Measurements from ENCODE around the gene SNCG.
"Not testable (repeated sequence)": the region's sequence is repeated elsewhere in the genome, so short reads cannot be mapped to it uniquely, and the experiment has no call there.

SNCG gene

DNA sequence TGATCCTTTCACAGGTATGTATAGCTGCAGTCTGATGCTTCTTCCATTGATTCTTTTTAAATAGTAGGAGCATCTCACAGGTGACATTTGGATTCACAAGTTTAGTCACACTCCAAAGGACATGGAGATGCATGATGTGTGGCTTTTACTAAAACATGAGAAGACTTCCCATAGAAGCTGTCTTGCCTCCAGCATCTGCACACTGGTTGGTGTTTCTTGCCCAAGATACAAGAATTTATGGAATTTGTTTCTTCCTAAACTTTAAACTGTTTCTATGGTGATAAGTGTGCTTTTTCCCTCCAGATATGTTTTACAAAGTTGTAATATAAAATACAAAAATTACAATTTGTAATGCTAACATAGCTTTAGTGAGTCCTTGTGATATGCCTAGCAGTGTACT is 34.1 kb downstream of the SNCG start:
- Histone ChIP-seq H3K27ac (ENCODE audit: low read depth, low read length) (no peak overlapping the region), H3K4me3 (ENCODE audit: low read depth in 1 of 2, low read length in 2 of 2) (no peak overlapping the region), H3K36me3 (ENCODE audit: insufficient read depth, low read length) (no peaks in the 10 kb centered on the region), H3K4me1 (ENCODE audit: insufficient read depth, low read length) (no peaks in the 10 kb centered on the region), H3K27me3 (ENCODE audit: control insufficient read depth in 1 of 2, insufficient read depth in 2 of 2, low read length in 2 of 2) (no peaks in the 10 kb centered on the region), H3K9me3 (ENCODE audit: low read length) (no peaks in the 10 kb centered on the region), H3K9ac (ENCODE audit: low read length) (no peak overlapping the region)

DNA sequence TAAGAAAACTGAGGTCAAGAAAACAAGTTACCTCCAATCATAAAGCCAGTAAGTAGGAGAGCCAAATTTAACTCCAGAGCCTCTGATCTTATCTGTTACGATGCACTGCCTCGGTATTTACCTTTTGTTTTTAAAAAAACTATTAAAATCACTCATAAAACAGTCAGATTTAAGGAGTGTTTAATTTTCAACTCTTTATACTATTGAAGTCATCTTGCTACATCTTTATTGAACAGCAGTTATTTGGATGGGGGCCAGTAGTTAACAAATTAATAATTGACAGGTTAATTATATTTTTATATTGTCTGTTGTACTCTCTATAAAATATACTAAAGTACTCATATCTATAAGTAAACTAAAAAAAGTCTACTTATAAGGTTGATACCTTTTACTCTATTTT is 34.5 kb downstream of the SNCG start:
- H3K4me1 ChIP-seq (ENCODE audit: insufficient read depth, low read length) = no peaks in the 10 kb centered on the region
- no peaks in the 10 kb centered on the region for H3K27me3 ChIP-seq (ENCODE audit: control insufficient read depth in 1 of 2, insufficient read depth in 2 of 2, low read length in 2 of 2)
- H3K9me3 ChIP-seq (ENCODE audit: low read length) = no peaks in the 10 kb centered on the region
- no peak overlapping the region for H3K4me3 ChIP-seq (ENCODE audit: low read depth in 1 of 2, low read length in 2 of 2)
- H3K36me3 ChIP-seq (ENCODE audit: insufficient read depth, low read length) = no peaks in the 10 kb centered on the region
- no peak overlapping the region for H3K9ac ChIP-seq (ENCODE audit: low read length)
- H3K27ac ChIP-seq (ENCODE audit: low read depth, low read length) = no peak overlapping the region

DNA sequence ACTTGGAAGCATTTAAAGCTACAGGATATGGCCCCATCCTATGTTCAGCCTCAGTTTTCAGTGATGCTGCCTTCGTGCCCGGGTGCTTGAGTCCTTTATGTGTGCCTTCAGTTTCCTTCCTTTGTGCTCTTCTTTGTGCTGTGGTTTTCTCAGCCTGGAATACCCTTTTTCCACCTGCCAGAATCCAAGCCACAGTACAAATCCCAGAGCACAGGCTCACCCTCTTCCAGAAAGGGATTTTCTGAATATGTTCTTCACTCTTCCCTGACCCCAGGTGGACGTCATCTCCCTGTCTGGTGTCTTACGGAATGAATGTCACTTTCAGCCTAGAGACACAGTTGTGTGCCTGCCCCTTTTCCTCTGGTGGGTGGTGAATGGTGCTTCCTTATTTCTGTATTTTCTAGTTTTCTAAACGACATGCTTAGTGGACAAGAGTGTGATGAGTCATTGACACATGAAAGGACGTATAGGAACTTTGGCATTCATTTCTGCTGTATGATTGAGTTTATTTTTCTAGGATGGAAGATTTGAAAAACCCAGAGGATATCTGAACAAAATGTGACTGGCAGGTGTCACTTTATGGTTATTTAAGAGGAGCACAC is 41.5 kb downstream of the SNCG start:
- H3K4me1 ChIP-seq (ENCODE audit: insufficient read depth, low read length); H3K36me3 ChIP-seq (ENCODE audit: insufficient read depth, low read length); H3K9ac ChIP-seq (ENCODE audit: low read length); H3K27me3 ChIP-seq (ENCODE audit: control insufficient read depth in 1 of 2, insufficient read depth in 2 of 2, low read length in 2 of 2); H3K9me3 ChIP-seq (ENCODE audit: low read length); H3K4me3 ChIP-seq (ENCODE audit: low read depth in 1 of 2, low read length in 2 of 2); H3K27ac ChIP-seq (ENCODE audit: low read depth, low read length): not testable (repeated sequence)

DNA sequence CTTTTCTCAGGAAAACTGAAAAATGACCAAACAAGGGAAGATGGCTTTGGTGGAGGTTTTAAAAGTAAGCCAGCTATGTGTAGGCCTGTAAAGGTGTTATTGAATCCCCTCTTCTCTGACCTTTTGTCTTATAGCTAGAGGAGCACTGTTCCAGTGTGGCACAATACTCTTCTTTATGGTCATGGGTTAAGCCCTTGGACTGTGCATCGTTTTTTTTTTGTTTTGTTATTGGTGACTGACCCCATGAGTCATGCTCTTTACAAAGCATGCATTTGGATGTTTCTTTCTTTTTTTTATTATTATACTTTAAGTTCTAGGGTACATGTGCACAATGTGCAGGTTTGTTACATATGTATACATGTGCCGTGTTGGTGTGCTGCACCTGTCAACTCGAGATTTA is 42.1 kb downstream of the SNCG start:
- Histone ChIP-seq H3K36me3 (ENCODE audit: insufficient read depth, low read length) (no peaks in the 10 kb centered on the region), H3K4me3 (ENCODE audit: low read depth in 1 of 2, low read length in 2 of 2) (no peak overlapping the region), H3K9ac (ENCODE audit: low read length) (no peak overlapping the region), H3K9me3 (ENCODE audit: low read length) (no peaks in the 10 kb centered on the region), H3K4me1 (ENCODE audit: insufficient read depth, low read length) (no peaks in the 10 kb centered on the region), H3K27ac (ENCODE audit: low read depth, low read length) (no peak overlapping the region), H3K27me3 (ENCODE audit: control insufficient read depth in 1 of 2, insufficient read depth in 2 of 2, low read length in 2 of 2) (no peaks in the 10 kb centered on the region)

DNA sequence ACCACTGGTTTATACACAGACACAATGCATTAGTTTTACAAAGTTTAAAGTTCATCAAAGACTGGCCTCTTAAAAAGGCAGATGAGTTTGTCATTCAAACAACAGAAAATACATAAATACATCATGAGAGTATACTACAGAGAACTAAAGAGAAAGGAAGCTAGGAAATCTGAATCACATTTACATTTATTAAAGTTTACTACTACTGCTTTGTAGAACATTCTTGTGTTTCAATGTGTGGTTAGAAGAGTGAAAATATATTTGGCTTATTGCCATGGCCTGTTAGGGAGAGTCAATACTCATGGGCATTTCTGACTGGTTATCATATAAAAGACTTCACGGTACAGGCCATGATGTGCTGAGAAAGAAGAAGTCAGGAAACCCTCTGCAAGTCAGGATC is 48.7 kb downstream of the SNCG start:
- not testable (repeated sequence) for H3K4me3 ChIP-seq (ENCODE audit: low read depth in 1 of 2, low read length in 2 of 2); H3K9me3 ChIP-seq (ENCODE audit: low read length); H3K9ac ChIP-seq (ENCODE audit: low read length); H3K27me3 ChIP-seq (ENCODE audit: control insufficient read depth in 1 of 2, insufficient read depth in 2 of 2, low read length in 2 of 2); H3K36me3 ChIP-seq (ENCODE audit: insufficient read depth, low read length); H3K27ac ChIP-seq (ENCODE audit: low read depth, low read length); H3K4me1 ChIP-seq (ENCODE audit: insufficient read depth, low read length)

DNA sequence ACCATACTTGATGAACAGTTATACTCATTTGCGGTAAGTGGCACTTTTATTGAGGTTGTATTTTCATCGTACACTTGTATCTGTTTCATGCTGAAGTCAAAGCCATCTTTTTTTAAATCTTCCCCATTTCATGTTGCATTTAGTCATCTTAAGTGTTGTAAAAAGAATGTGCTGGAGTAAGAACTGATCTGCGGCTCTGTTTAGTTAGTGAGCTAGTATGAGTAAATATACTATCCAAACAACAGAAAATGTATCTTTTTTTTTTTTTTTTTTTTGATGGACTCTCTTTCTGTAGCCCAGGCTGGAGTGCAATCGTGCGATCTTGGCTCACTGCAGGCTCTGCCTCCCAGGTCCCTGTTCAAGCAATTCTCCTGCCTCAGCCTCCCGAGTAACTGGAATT is 49.3 kb downstream of the SNCG start:
- H3K27ac ChIP-seq (ENCODE audit: low read depth, low read length); H3K27me3 ChIP-seq (ENCODE audit: control insufficient read depth in 1 of 2, insufficient read depth in 2 of 2, low read length in 2 of 2); H3K4me1 ChIP-seq (ENCODE audit: insufficient read depth, low read length); H3K36me3 ChIP-seq (ENCODE audit: insufficient read depth, low read length); H3K9me3 ChIP-seq (ENCODE audit: low read length); H3K4me3 ChIP-seq (ENCODE audit: low read depth in 1 of 2, low read length in 2 of 2); H3K9ac ChIP-seq (ENCODE audit: low read length): not testable (repeated sequence)

DNA sequence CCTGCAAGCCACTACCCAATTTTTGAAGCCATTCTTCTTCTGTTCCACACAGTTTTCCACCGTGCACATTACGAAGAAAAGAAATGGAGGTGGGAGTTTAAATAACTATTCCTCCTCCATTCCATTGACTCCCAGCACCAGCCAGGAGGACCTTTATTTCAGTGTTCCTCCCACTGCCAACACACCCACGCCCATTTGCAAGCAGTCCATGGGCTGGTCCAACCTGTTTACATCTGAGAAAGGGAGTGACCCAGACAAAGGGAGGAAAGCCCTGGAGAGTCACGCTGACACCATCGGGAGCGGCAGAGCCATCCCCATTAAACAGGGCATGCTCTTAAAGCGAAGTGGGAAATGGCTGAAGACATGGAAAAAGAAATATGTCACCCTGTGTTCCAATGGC is 49.9 kb downstream of the SNCG start:
- H3K27me3 ChIP-seq (ENCODE audit: control insufficient read depth in 1 of 2, insufficient read depth in 2 of 2, low read length in 2 of 2); H3K27ac ChIP-seq (ENCODE audit: low read depth, low read length); H3K9me3 ChIP-seq (ENCODE audit: low read length); H3K4me3 ChIP-seq (ENCODE audit: low read depth in 1 of 2, low read length in 2 of 2); H3K9ac ChIP-seq (ENCODE audit: low read length); H3K4me1 ChIP-seq (ENCODE audit: insufficient read depth, low read length); H3K36me3 ChIP-seq (ENCODE audit: insufficient read depth, low read length): not testable (repeated sequence)

DNA sequence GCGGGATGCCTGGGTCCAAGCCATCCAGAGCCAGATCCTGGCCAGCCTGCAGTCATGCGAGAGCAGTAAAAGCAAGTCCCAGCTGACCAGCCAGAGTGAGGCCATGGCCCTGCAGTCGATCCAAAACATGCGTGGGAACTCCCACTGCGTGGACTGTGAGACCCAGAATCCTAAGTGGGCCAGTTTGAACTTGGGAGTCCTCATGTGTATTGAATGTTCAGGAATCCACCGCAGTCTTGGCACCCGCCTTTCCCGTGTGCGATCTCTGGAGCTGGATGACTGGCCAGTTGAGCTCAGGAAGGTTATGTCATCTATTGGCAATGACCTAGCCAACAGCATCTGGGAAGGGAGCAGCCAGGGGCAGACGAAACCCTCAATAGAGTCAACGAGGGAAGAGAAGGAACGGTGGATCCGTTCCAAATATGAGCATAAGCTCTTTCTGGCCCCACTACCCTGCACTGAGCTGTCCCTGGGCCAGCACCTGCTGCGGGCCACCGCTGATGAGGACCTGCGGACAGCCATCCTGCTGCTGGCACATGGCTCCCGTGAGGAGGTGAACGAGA is 50.8 kb downstream of the SNCG start:
- not testable (repeated sequence) for H3K36me3 ChIP-seq (ENCODE audit: insufficient read depth, low read length); H3K27me3 ChIP-seq (ENCODE audit: control insufficient read depth in 1 of 2, insufficient read depth in 2 of 2, low read length in 2 of 2); H3K27ac ChIP-seq (ENCODE audit: low read depth, low read length); H3K4me3 ChIP-seq (ENCODE audit: low read depth in 1 of 2, low read length in 2 of 2); H3K4me1 ChIP-seq (ENCODE audit: insufficient read depth, low read length); H3K9me3 ChIP-seq (ENCODE audit: low read length); H3K9ac ChIP-seq (ENCODE audit: low read length)
